ENCODE results near the gene DHRS7. TPM values are rescaled to one million over a fixed set of nuclear protein-coding genes. Genes with fewer than 3 reads are reported as not detected.

DHRS7 gene
- total RNA-seq, 6 donors from 2014 or later = 52.4 to 116 (median 89.0) TPM

DNA sequence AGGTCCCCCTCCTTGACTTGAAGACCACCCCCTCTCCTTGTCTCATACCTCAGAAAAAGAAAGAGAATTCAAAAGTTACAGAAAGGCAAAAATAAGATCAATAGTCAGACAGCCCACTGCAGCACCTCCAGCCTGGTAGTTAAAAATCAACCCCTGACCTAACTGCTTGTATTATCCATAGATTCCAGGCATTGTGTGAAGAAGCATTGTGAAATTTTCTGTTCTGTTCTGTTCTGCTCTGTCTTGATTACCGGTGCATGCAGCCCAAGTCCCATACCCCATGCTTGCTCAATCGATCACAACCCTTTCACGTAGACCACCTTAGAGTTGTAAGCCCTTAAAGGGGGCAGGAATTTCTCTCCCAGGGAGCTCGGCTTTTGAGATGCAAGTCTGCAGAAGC, 5.8 kb upstream of the DHRS7 start:
- ATAC-seq (ENCODE audit: low FRiP score in 2 of 2) (no peak), DNase-seq (no peak)
- Histone ChIP-seq H3K4me3 (no peak overlapping the region), H3K4me1 (peaks cover under 1 to 6% (median 3%) of the 10 kb centered on the region in 4 donors), H3K9me3 (no peaks in the 10 kb centered on the region), H3K27ac (no peak overlapping the region), H3K27me3 (no peaks in the 10 kb centered on the region), H3K36me3 (no peaks in the 10 kb centered on the region)
- 94 to 97% methylated on average over 4 of the region's 4 CpGs for WGBS, 2 donors
- TF ChIP-seq, protein P1, sequence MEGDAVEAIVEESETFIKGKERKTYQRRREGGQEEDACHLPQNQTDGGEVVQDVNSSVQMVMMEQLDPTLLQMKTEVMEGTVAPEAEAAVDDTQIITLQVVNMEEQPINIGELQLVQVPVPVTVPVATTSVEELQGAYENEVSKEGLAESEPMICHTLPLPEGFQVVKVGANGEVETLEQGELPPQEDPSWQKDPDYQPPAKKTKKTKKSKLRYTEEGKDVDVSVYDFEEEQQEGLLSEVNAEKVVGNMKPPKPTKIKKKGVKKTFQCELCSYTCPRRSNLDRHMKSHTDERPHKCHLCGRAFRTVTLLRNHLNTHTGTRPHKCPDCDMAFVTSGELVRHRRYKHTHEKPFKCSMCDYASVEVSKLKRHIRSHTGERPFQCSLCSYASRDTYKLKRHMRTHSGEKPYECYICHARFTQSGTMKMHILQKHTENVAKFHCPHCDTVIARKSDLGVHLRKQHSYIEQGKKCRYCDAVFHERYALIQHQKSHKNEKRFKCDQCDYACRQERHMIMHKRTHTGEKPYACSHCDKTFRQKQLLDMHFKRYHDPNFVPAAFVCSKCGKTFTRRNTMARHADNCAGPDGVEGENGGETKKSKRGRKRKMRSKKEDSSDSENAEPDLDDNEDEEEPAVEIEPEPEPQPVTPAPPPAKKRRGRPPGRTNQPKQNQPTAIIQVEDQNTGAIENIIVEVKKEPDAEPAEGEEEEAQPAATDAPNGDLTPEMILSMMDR (IDR thresholded peaks at IDR 0.05) = no peak
- TF ChIP-seq EP300 (IDR thresholded peaks at IDR 0.05) = no peak
- TF ChIP-seq POLR2AphosphoS5 (IDR thresholded peaks at IDR 0.05) = no peak

DNA sequence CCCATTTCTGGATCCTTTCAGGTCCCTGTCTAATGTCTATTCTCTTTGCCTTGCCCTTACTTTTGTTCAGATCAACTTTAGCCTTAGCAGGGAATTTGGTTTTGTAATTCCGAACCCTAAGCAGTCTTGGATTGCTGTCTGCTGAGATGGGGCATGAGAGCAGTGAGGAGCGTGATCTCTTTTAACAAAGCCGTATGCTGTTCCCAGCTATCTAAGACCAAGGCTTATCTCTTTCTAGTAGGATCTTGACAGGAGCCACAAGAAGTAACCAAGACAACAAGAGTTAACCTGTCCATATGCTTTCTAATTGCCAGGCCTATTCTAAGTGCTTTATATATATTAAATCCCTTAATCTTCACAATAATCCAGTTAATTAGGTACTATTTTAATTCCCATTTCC, 4.5 kb upstream of the DHRS7 start:
- peaks cover 6 to 10% (median 8%) of the 10 kb centered on the region in 4 donors for H3K4me1 ChIP-seq
- 95 to 100% methylated on average over 3 of the region's 3 CpGs for WGBS, 2 donors
- TF ChIP-seq, protein P1 (IDR thresholded peaks at IDR 0.05) = no peak
- TF ChIP-seq EP300 (IDR thresholded peaks at IDR 0.05) (no peak), POLR2A (IDR thresholded peaks at IDR 0.05) (no peak), POLR2AphosphoS5 (IDR thresholded peaks at IDR 0.05) (no peak)
- no peak for ATAC-seq (ENCODE audit: low FRiP score in 2 of 2)
- H3K27me3 ChIP-seq = no peaks in the 10 kb centered on the region
- no peaks in the 10 kb centered on the region for H3K9me3 ChIP-seq
- H3K4me3 ChIP-seq = no peak overlapping the region
- H3K27ac ChIP-seq = no peak overlapping the region
- H3K36me3 ChIP-seq = no peaks in the 10 kb centered on the region
- no peak for DNase-seq

DNA sequence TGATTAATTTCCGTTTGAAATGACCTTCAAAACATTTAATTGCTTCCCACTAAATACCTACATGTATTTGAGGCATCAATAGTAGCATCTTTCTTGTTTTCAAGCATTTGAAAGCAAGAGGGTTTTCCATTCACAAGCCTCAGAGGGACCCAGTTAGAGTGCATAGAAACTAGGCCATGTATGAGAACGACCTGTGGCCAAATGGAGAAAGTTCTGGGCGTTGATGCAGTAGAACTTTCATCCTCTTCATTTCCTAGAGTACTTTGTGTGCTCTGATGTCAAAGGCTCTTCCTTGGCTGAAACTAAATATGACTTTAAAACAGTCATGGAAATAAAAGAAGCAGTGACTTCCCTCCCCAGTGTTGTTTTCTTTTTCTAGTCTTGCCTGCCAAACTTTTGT, 944 bp upstream of the DHRS7 start:
- peaks cover 12 to 33% (median 20%) of the 10 kb centered on the region in 4 donors for H3K4me1 ChIP-seq

DNA sequence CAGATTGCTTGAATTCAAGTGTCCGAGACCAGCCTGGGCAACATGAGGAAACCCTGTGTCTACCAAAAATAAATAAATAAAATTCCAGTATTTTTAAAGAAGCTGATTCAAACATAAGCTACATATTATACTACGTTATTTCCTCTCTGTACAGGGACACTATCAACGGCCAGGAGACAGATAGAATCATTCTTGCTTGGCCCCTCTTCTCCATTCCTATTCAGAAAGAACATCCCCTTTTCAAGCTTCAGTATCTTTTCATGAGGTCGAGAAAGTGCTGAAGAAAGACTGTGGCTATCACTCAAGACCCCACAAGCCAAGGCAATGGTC, 314 bp upstream of the DHRS7 start:
- H3K36me3 ChIP-seq = no peaks in the 10 kb centered on the region
- no peak for TF ChIP-seq EP300 (IDR thresholded peaks at IDR 0.05)
- no peak for TF ChIP-seq POLR2AphosphoS5 (IDR thresholded peaks at IDR 0.05)
- TF ChIP-seq, protein P1 (IDR thresholded peaks at IDR 0.05) = no peak
- no peak for TF ChIP-seq POLR2A (IDR thresholded peaks at IDR 0.05)
- H3K9me3 ChIP-seq = no peaks in the 10 kb centered on the region
- H3K27me3 ChIP-seq = no peaks in the 10 kb centered on the region
- ATAC-seq (ENCODE audit: low FRiP score in 2 of 2) (peak in 1 of 2 donors; percentile 1), DNase-seq (no peak)
- 1 to 6% methylated on average over 4 of the region's 4 CpGs for WGBS, 2 donors
- peaks cover 12 to 39% (median 20%) of the 10 kb centered on the region in 4 donors for H3K4me1 ChIP-seq
- peak overlapping the region; percentile 84 to 99 (median 94) for H3K27ac ChIP-seq
- H3K4me3 ChIP-seq = peak overlapping the region in 3 of 4 donors; percentile 60 to 79 (median 60)

More for the DNA sequence above, 944 bp upstream of the DHRS7 start:
- Histone ChIP-seq H3K27me3 (no peaks in the 10 kb centered on the region), H3K9me3 (no peaks in the 10 kb centered on the region), H3K36me3 (no peaks in the 10 kb centered on the region), H3K4me3 (no peak overlapping the region), H3K27ac (peak overlapping the region in 3 of 4 donors; percentile 84 to 99 (median 95))
- DNase-seq (no peak), ATAC-seq (ENCODE audit: low FRiP score in 2 of 2) (no peak)
- no peak for TF ChIP-seq EP300 (IDR thresholded peaks at IDR 0.05)
- TF ChIP-seq, protein P1 (IDR thresholded peaks at IDR 0.05) = no peak
- no peak for TF ChIP-seq POLR2A (IDR thresholded peaks at IDR 0.05)
- TF ChIP-seq POLR2AphosphoS5 (IDR thresholded peaks at IDR 0.05) = no peak
- WGBS, 2 donors = 56 to 68% methylated on average over 3 of the region's 3 CpGs

- peak overlapping the region; percentile 60 to 86 (median 70) for H3K4me3 ChIP-seq
- no peaks in the 10 kb centered on the region for H3K27me3 ChIP-seq
- DNase-seq = no peak
- H3K36me3 ChIP-seq = no peaks in the 10 kb centered on the region
- peaks cover 12 to 40% (median 20%) of the 10 kb centered on the region in 4 donors for H3K4me1 ChIP-seq
- no peaks in the 10 kb centered on the region for H3K9me3 ChIP-seq
- 10 to 14% methylated on average over 5 of the region's 5 CpGs for WGBS, 2 donors
- TF ChIP-seq, protein P1 (IDR thresholded peaks at IDR 0.05) = no peak
- peak in 1 of 4 donors; percentile 47 for TF ChIP-seq EP300 (IDR thresholded peaks at IDR 0.05)
- ATAC-seq (ENCODE audit: low FRiP score in 2 of 2) = no peak
- H3K27ac ChIP-seq = peak overlapping the region; percentile 84 to 99 (median 94)
Observed at GRCh38 chr14:60164404-60164711, 840 bp downstream of the DHRS7 start.

All from upper lobe of left lung (tissue), 6 donors.